HepG2 (cell line): ENCODE measurements around the gene AHCYL2.

ENCODE experiments used
- IRF2 ChIP-seq: IDR thresholded peaks from 2 replicates; pipeline ENCODE4 v1.6.1; 2018; ENCODE audit warnings: missing genetic modification reagents, missing compliant biosample characterization
- PHF20 ChIP-seq: sonication (generic); formaldehyde crosslinking; IDR thresholded peaks from 2 replicates; pipeline ENCODE4 v1.5.0; 2020; ENCODE audit warnings: mild to moderate bottlenecking, missing genetic modification reagents
- POLR2A ChIP-seq, 2 experiments: IDR thresholded peaks; 2 replicates each; pipeline ENCODE4 v1.6.1; 2011; ENCODE audit warnings: low read depth in 2 of 2, low read length in 2 of 2, mild to moderate bottlenecking in 1 of 2, moderate library complexity in 1 of 2; ENCODE audit not compliant: insufficient read depth in 1 of 2
- ZNF577 ChIP-seq: sonication (generic); formaldehyde crosslinking; IDR thresholded peaks from 2 replicates; pipeline ENCODE4 v1.4.0; 2020; ENCODE audit warnings: mild to moderate bottlenecking, low read depth, missing genetic modification reagents, borderline replicate concordance
- TF ChIP-seq, protein P1 (sequence below): sonication (generic); formaldehyde crosslinking; IDR thresholded peaks from 2 replicates; pipeline ENCODE4 v1.5.0; 2020; ENCODE audit warnings: mild to moderate bottlenecking, missing genetic modification reagents, moderate library complexity

DNA sequence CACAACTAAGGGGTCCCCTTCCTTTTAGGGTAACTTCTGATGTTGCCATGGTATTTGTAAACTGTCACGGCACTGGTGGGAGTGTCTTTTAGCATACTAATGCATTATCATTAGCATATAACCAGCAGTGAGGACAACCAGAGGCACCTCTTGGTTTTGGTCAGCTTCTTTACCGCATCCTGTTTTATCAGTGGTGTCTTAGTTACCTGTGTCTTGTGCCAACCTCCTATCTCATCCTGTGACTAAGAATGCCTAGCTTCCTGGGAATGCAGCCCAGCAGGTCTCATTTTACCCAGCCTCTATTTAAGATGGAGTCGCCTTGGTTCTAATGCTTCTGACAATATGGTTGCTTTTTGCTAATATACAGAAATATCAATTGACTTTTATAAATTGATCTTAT lies 54.9 kb downstream of the AHCYL2 start:
- TF ChIP-seq ZNF577 (CRISPR knock-in tag) (no peak), IRF2 (CRISPR knock-in tag) (no peak), POLR2A (IDR thresholded peaks at IDR 0.05; ENCODE audit: insufficient read depth in 1 of 2, low read depth in 2 of 2, low read length in 2 of 2) (no peak), PHF20 (CRISPR knock-in tag) (no peak)
- TF ChIP-seq, protein P1, sequence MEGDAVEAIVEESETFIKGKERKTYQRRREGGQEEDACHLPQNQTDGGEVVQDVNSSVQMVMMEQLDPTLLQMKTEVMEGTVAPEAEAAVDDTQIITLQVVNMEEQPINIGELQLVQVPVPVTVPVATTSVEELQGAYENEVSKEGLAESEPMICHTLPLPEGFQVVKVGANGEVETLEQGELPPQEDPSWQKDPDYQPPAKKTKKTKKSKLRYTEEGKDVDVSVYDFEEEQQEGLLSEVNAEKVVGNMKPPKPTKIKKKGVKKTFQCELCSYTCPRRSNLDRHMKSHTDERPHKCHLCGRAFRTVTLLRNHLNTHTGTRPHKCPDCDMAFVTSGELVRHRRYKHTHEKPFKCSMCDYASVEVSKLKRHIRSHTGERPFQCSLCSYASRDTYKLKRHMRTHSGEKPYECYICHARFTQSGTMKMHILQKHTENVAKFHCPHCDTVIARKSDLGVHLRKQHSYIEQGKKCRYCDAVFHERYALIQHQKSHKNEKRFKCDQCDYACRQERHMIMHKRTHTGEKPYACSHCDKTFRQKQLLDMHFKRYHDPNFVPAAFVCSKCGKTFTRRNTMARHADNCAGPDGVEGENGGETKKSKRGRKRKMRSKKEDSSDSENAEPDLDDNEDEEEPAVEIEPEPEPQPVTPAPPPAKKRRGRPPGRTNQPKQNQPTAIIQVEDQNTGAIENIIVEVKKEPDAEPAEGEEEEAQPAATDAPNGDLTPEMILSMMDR: no peak
